AG09309 (cell line): ENCODE data around the gene ANO3.

Experiments used
- DNase-seq: peaks from one replicate; pipeline ENCODE4 v3.0.0-alpha.2; 2010; ENCODE audit warnings: low read depth
- H3K4me3 ChIP-seq: 2 replicates; pipeline ENCODE4 v1.5.1; 2011; ENCODE audit warnings: mild to moderate bottlenecking, low read depth, low read length, moderate library complexity; ENCODE audit not compliant: control insufficient read depth
- TF ChIP-seq, protein P1 (sequence below): IDR thresholded peaks from 2 replicates; pipeline ENCODE4 v1.5.1; 2011; ENCODE audit warnings: mild to moderate bottlenecking, low read depth, low read length, inconsistent platforms; ENCODE audit not compliant: insufficient read depth, control insufficient read depth; ENCODE audit errors: missing control alignments

Gene ANO3

DNA sequence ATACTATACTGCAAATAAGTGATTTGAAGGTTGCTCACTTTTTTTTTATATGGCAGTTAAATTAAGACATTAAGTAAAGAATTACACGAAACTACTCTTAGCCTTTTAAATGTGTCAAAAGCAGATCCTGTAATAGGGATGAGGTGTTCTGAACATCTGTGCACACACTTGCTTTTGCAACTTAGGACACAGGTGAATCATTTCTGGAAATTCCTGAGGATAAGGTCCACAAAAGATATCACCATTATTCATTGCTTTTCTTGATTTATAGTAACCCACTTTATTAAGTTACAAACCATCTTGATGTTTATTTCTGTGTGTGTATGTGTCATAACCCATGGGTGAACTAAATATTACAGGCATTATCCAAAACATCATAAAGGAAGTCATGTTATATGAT is 334.0 kb downstream of the ANO3 start:
- DNase-seq = no peak
- H3K4me3 ChIP-seq = no peak overlapping the region
- TF ChIP-seq, protein P1, sequence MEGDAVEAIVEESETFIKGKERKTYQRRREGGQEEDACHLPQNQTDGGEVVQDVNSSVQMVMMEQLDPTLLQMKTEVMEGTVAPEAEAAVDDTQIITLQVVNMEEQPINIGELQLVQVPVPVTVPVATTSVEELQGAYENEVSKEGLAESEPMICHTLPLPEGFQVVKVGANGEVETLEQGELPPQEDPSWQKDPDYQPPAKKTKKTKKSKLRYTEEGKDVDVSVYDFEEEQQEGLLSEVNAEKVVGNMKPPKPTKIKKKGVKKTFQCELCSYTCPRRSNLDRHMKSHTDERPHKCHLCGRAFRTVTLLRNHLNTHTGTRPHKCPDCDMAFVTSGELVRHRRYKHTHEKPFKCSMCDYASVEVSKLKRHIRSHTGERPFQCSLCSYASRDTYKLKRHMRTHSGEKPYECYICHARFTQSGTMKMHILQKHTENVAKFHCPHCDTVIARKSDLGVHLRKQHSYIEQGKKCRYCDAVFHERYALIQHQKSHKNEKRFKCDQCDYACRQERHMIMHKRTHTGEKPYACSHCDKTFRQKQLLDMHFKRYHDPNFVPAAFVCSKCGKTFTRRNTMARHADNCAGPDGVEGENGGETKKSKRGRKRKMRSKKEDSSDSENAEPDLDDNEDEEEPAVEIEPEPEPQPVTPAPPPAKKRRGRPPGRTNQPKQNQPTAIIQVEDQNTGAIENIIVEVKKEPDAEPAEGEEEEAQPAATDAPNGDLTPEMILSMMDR = no peak

DNA sequence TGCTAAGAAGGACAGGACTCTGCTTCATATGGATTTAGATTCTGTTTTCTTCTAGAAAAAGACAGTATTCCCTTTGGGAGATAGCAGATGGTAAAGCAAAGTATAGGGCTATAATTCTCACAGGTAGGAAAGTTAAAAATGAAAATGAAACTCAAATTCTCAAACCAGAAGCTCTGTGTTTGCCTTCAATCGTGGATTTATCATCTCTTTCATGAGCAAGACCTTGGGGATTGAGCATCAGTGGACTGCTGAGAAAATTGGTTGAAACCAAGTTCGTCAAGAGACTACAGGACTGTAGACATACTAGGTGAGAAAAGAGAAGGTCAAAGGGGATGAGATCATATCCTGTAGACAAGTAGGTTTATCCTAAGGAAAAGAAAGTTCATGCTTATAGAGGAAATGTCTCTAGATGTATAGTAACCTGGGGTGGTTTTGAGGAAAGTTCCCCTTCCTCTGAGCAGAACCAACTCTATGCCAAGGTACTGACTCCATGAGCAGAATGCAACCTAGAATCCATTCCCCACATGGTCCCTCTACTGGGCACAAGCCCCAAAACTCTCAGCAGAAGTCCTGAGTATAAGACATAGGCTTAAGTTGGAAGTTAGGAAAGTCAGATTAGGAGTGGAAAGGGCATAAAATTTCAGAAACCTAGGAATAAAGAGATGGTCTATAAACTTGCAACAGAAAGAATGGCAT is 343.5 kb downstream of the ANO3 start:
- H3K4me3 ChIP-seq = no peak overlapping the region
- TF ChIP-seq, protein P1 = no peak
- no peak for DNase-seq

DNA sequence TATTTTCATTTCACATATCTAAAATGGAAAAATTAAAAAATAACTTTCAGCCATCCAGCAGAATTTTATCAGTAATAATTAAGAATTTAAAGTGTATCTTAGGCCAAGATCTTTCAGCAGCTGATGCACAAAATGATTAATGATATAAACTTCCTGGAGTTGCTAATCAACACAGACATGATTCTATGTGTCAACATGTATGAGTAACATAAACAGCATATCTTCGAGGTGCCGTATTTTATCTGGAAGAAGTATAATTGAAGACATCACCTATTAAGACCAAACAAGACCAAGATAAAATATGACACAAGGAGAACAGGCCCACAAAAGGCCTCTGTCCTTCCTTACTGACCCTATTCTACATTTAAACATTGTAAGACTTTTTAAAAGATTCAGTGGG is 344.7 kb downstream of the ANO3 start:
- TF ChIP-seq, protein P1 = no peak
- DNase-seq = no peak
- no peak overlapping the region for H3K4me3 ChIP-seq

DNA sequence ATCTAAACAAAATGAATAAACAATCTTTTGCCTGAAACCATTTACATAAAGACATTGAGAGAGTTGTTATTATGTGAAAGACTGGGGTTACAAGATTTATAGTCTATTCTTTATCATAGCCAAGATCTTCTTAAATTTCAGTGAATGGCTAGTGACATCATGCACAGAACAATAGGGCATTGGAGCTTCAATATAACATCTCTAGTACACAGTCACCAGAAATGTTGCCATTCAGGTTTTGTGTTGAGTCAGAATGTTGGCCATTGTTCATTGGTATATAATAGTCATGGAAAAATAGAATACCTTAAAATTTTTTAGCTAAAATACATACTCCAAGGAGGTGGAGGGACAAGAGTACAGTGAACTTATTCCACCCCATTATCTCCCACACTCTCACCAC is 345.6 kb downstream of the ANO3 start:
- H3K4me3 ChIP-seq = no peak overlapping the region
- TF ChIP-seq, protein P1 = no peak
- no peak for DNase-seq

DNA sequence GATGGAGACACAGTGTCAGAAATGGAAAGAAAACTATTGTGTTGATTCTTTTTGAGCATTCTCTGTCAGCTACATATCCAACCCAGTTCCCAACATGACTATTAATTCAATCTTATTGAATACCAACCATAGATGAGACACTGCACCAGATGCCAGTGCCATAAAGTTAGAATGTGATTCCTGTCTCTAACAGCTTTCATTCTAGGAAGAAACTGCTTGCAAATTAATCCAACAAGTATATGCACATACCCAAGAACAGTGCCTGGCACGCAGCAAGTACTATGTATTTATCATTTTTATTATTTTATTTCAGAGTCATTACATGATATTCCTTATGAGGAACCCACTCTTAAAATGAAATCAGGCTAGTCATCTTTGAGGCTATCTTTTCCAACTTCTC is 355.4 kb downstream of the ANO3 start:
- DNase-seq = no peak
- TF ChIP-seq, protein P1 = no peak
- no peak overlapping the region for H3K4me3 ChIP-seq

DNA sequence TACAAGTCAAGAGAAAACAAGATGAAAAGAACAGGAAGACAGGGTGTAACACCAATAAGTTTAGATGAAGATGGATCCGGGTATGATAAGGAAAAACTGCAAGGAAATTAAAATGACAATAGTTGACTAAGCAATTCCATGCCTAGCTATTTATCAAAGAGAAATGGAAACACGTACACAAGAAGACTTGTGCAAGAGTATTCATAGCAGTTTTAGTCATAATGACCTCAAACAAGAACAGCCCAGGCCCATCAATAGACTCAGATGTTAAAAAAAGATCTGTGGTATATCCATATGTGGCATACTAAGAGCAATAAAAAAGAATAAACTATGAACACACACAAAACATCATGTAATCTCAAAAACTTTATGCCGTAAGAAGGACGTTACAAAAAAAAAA is 356.8 kb downstream of the ANO3 start:
- TF ChIP-seq, protein P1 = no peak
- no peak overlapping the region for H3K4me3 ChIP-seq
- no peak for DNase-seq
